Right lobe of liver (tissue), 6 donors: ENCODE data around the gene DENND1B. TPM values are rescaled to one million over a fixed set of nuclear protein-coding genes. Genes with fewer than 3 reads are reported as not detected.

ENCODE experiments used
- ATAC-seq, 4 donors: fragments of 200-7000 bp; cut with Tn5 transposase; one replicate each; pipeline ENCODE4 v1.9.1; 2020; ENCODE audit warnings: mild to moderate bottlenecking in 4 of 4, moderate library complexity in 4 of 4
- DNase-seq, 3 donors: peaks; one replicate each; pipeline ENCODE4 v3.0.0-alpha.2; 2020
- H3K27ac ChIP-seq, 3 donors: fragments of 200-600 bp; one replicate each; pipeline ENCODE4 v1.8.0; 2022
- H3K27me3 ChIP-seq, 2 donors: fragments of 200-600 bp; one replicate each; pipeline ENCODE4 v1.8.0; 2022
- H3K36me3 ChIP-seq, 4 donors: fragments of 200-600 bp; sonication (generic) in 1 of 4; one replicate each; pipeline versions ENCODE4 v1.5.1 to v1.8.0; 2017 to 2022; ENCODE audit warnings: control low read depth in 1 of 4
- H3K4me1 ChIP-seq, 4 donors: fragments of 200-600 bp; sonication (generic) in 1 of 4; one replicate each; pipeline versions ENCODE4 v1.5.1 to v1.8.0; 2017 to 2022; ENCODE audit warnings: control low read depth in 1 of 4
- H3K4me3 ChIP-seq, 3 donors: fragments of 200-600 bp; one replicate each; pipeline ENCODE4 v1.8.0; 2022
- H3K9me3 ChIP-seq, 4 donors: fragments of 200-600 bp; sonication (generic) in 1 of 4; one replicate each; pipeline versions ENCODE4 v1.5.1 to v1.8.0; 2017 to 2022; ENCODE audit warnings: control low read depth in 1 of 4
- CTCF ChIP-seq, 4 donors: fragments of 200-600 bp in 3 of 4; fragments of 450-650 bp in 1 of 4; IDR thresholded peaks; one replicate each; pipeline versions ENCODE4 v1.5.1 to v1.8.0; 2016 to 2022; ENCODE audit warnings: antibody characterized with exemption in 4 of 4, mild to moderate bottlenecking in 2 of 4
- POLR2A ChIP-seq: fragments of 450-650 bp; IDR thresholded peaks from one replicate; pipeline ENCODE4 v1.6.1; 2017; ENCODE audit warnings: antibody characterized with exemption, mild to moderate bottlenecking
- WGBS: methylation state at CpG from one replicate; pipeline ENCODE4 v1.1.6; 2018; ENCODE audit warnings: low coverage, low lambda C conversion rate; ENCODE audit not compliant: insufficient coverage; ENCODE audit errors: missing lambda C conversion rate; 5-methylcytosine and 5-hydroxymethylcytosine counted together
- intact Hi-C, 2 donors: fragments of 100-400 bp; cut with DNase I; formaldehyde crosslinking; loops; one replicate each; pipeline versions ENCODE4 v1.11.2 to v1.14.1; 2022
- total RNA-seq, 6 experiments: library from RNA; depleted of rRNA in 2 of 6; stranded (reverse); fragments of >200 nt in 2 of 6; fragmentation: NEBNext Ultra II Directional in 3 of 6; extraction: Animal tissue kit (Norgen Biotek cat#: 25700) in 3 of 6; gene quantifications; one replicate each; pipeline versions ENCODE4 v1.1.0 to v1.2.4, GENCODE V29; 2016 to 2023
- donor health status: DM: no; HTN: yes; CAD: no.
- donor health status: DM: no; HTN: no; CAD: no.
- donor health status: DM: no; HTN: no; CAD: no.
- donor health status: DM: no; HTN: yes; CAD: no.
- donor health status: DM: no; HTN: yes; CAD: no.

The DENND1B gene
- total RNA-seq, 6 experiments from 2014 or later = 6.4 to 8.9 (median 7.3) TPM

DNA sequence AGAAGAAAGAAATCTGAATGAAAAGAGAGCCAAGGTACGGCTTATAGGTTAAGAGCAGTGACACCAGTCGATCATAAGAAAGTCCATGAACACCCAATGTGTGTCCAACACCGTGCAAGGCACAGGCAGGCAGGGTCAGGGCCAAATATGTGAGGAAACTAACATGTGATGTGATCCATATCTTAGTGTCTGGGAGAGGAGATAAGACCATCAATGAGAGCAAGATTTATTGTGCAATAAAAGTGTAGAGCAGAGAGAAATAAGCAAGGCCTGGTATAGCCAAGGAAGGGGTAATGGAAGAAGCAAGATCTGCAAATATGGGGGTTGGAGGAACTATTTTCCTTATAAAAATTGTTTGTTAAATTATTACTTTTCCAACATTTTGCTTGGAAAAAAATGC is 308.5 kb downstream of the DENND1B start:
- no peak for TF ChIP-seq CTCF (IDR thresholded peaks at IDR 0.05)
- TF ChIP-seq POLR2A = no peak
- intact Hi-C loops = no loop called here
- no peaks in the 10 kb centered on the region for H3K27me3 ChIP-seq
- H3K9me3 ChIP-seq = no peaks in the 10 kb centered on the region
- no peaks in the 10 kb centered on the region for H3K36me3 ChIP-seq
- ATAC-seq = no peak
- H3K4me3 ChIP-seq = no peak overlapping the region
- H3K27ac ChIP-seq = no peak overlapping the region
- DNase-seq = no peak
- 55% methylated on average over 3 of the region's 3 CpGs for WGBS
- H3K4me1 ChIP-seq = peaks cover 0 to 9% (median 0%) of the 10 kb centered on the region in 4 donors

DNA sequence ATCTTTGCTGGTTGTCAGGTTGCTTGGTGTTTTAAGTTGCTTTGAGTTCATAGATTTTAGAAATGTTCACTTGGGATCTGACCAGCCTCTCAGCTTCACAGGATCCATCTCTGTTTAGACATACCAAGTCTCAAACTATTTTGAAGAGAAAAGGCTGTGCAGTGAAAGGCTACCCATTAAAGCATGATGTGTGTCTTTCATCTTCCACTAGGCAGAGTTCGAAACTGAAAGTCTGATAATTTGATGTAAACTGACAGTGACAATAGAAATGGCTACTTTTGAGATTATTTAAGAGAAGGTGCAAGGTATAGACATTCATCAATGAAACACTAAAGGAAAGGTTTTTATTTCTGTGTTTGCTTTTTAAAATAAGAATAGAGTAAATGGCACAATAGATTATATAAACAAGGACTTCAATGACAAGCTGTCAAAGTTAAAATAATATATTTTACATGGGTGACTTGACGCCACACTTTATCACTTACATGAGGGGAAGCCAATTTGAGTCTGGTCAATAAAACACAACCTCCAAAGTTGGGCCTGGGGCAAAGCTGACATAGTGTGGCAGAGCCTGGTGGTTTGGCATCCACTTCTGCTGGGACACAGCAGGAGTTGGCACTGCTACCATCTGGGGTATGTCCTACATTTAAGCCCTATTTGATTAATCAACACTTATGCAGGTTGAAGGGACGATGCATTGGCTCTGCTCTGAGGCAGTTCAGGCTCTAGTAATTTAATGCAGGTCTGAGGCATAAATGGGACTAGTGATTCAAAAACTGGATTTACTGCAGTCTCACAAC is 309.6 kb downstream of the DENND1B start:
- Histone ChIP-seq H3K9me3 (no peaks in the 10 kb centered on the region), H3K4me3 (no peak overlapping the region), H3K4me1 (peaks cover 0 to 9% (median 0%) of the 10 kb centered on the region in 4 donors), H3K36me3 (no peaks in the 10 kb centered on the region), H3K27me3 (no peaks in the 10 kb centered on the region), H3K27ac (no peak overlapping the region)
- ATAC-seq (no peak), DNase-seq (no peak)
- 75% methylated on average over 3 of the region's 3 CpGs for WGBS
- TF ChIP-seq CTCF (IDR thresholded peaks at IDR 0.05) = no peak
- TF ChIP-seq POLR2A = no peak
- intact Hi-C loops = no loop called here

DNA sequence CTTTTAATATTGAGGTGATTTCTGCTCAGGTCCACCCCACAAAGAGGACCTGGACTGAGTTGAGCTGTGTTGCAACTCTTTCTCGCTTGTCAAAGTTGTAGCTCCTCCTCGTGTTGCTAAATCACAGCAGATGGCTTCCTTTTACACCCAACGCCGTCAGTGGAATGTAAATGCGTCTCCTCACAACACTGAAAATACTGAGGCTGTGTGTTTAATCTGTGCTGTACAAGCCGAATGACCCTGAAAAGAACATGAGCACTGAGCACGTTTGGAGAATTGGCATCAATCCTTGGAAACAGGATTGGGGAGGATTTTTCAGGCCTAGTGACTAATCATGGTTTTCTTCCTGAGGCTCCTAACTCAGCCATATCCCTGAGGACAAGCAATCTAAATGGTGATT is 311.2 kb downstream of the DENND1B start:
- WGBS = 15% methylated on average over 7 of the region's 7 CpGs
- Histone ChIP-seq H3K9me3 (no peaks in the 10 kb centered on the region), H3K27ac (no peak overlapping the region), H3K27me3 (no peaks in the 10 kb centered on the region), H3K36me3 (no peaks in the 10 kb centered on the region), H3K4me3 (no peak overlapping the region), H3K4me1 (peaks cover 0 to 9% (median 0%) of the 10 kb centered on the region in 4 donors)
- ATAC-seq = peak; percentile 85 to 97 (median 92)
- DNase-seq = no peak
- intact Hi-C loops = no loop called here
- TF ChIP-seq POLR2A = no peak
- TF ChIP-seq CTCF (IDR thresholded peaks at IDR 0.05) = no peak

DNA sequence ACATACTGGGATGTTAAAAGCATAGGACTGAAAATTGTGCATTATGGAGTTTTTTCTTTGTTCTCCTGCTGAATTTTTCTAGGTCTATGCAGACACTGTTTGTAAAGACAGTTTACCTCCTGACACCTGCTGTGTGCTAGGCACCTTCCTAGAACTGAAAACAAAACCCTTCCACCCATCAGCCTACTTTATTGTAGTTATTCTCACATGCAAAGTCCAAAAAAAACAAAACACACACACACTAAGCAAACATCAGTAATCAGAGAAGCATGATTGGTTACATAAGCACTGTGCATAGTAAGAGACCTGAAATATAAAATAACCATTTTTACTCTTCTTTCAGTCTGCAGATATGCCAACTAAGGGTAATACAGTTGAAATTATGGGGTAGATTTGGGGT is 312.1 kb downstream of the DENND1B start:
- H3K9me3 ChIP-seq = no peaks in the 10 kb centered on the region
- no peak for TF ChIP-seq CTCF (IDR thresholded peaks at IDR 0.05)
- ATAC-seq = peak; percentile 45 to 72 (median 56)
- H3K4me3 ChIP-seq = no peak overlapping the region
- no peak for DNase-seq
- H3K27ac ChIP-seq = no peak overlapping the region
- no peaks in the 10 kb centered on the region for H3K27me3 ChIP-seq
- no peaks in the 10 kb centered on the region for H3K36me3 ChIP-seq
- intact Hi-C loops = no loop called here
- peaks cover 0 to 9% (median 0%) of the 10 kb centered on the region in 4 donors for H3K4me1 ChIP-seq
